Tibial artery (tissue), 4 donors: ENCODE measurements around the gene B3GNT5.

Source experiments
- DNase-seq, 2 donors: peaks; one replicate each; pipeline ENCODE4 v3.0.0-alpha.2; 2019
- H3K27ac ChIP-seq, 2 donors: fragments of 200-600 bp; sonication (generic) in 1 of 2; 1 replicate in 1 of 2; 2 replicates in 1 of 2; pipeline ENCODE4 v1.5.1; 2018 to 2019; ENCODE audit warnings: mild to moderate bottlenecking in 1 of 2
- H3K27me3 ChIP-seq, 2 donors: fragments of 200-600 bp; sonication (generic) in 1 of 2; one replicate each; pipeline versions ENCODE4 v1.5.1 to v1.6.0; 2016 to 2019
- H3K36me3 ChIP-seq, 3 donors: fragments of 200-600 bp; sonication (generic) in 2 of 3; one replicate each; pipeline ENCODE4 v1.5.1; 2016 to 2019; ENCODE audit warnings: mild to moderate bottlenecking in 2 of 3
- H3K4me1 ChIP-seq, 4 donors: fragments of 200-600 bp; sonication (generic) in 2 of 4; 1 replicate in 3 of 4; 2 replicates in 1 of 4; pipeline ENCODE4 v1.5.1; 2016 to 2019
- H3K4me3 ChIP-seq, 2 donors: fragments of 200-600 bp; sonication (generic) in 1 of 2; 1 replicate in 1 of 2; 2 replicates in 1 of 2; pipeline ENCODE4 v1.5.1; 2018 to 2019; ENCODE audit warnings: mild to moderate bottlenecking in 2 of 2
- H3K9me3 ChIP-seq, 3 donors: fragments of 200-600 bp; sonication (generic) in 1 of 3; one replicate each; pipeline ENCODE4 v1.5.1; 2016 to 2019
- intact Hi-C: fragments of 100-400 bp; cut with DNase I; formaldehyde crosslinking; loops from one replicate; pipeline ENCODE4 v1.15.0; 2023; ENCODE audit warnings: low total_unique reads
- TF ChIP-seq, protein P1 (sequence below), 2 experiments: fragments of 200-600 bp in 1 of 2; fragments of 450-650 bp in 1 of 2; IDR thresholded peaks; one replicate each; pipeline ENCODE4 v1.5.1; 2017 to 2019; ENCODE audit warnings: antibody characterized with exemption in 2 of 2, mild to moderate bottlenecking in 1 of 2, moderate library complexity in 1 of 2

Gene B3GNT5

DNA sequence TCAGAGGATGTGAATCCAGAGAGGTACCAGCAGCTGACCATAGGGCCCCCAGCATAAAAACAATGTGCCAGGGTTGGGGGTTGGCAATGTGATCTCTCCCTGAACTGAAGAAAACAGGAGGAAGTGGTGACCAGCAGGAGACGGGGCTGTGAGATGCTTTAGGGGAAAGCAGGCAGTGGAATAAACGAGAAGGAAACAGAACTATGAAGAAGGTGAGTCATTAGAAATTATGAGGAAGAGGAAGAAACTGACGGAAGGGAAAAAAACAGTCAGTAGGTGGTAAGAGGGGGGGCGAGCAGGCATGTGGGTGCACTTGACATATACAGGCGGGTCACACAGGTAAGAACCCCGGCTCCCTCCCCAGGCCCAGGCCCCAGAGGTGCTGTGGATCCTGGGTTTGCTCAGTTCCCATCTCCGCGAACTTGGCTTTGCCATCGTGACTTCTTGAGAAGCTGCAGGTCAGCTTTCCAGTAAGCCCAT, 42.2 kb upstream of the B3GNT5 start:
- DNase-seq: no peak
- H3K27me3 ChIP-seq: peaks cover 0 to 7% of the 10 kb centered on the region in 2 donors
- no peaks in the 10 kb centered on the region for H3K36me3 ChIP-seq
- no peak overlapping the region for H3K4me3 ChIP-seq
- no peak overlapping the region for H3K27ac ChIP-seq
- no peaks in the 10 kb centered on the region for H3K9me3 ChIP-seq
- H3K4me1 ChIP-seq: no peaks in the 10 kb centered on the region
- TF ChIP-seq, protein P1, sequence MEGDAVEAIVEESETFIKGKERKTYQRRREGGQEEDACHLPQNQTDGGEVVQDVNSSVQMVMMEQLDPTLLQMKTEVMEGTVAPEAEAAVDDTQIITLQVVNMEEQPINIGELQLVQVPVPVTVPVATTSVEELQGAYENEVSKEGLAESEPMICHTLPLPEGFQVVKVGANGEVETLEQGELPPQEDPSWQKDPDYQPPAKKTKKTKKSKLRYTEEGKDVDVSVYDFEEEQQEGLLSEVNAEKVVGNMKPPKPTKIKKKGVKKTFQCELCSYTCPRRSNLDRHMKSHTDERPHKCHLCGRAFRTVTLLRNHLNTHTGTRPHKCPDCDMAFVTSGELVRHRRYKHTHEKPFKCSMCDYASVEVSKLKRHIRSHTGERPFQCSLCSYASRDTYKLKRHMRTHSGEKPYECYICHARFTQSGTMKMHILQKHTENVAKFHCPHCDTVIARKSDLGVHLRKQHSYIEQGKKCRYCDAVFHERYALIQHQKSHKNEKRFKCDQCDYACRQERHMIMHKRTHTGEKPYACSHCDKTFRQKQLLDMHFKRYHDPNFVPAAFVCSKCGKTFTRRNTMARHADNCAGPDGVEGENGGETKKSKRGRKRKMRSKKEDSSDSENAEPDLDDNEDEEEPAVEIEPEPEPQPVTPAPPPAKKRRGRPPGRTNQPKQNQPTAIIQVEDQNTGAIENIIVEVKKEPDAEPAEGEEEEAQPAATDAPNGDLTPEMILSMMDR (IDR thresholded peaks at IDR 0.05): no peak
- intact Hi-C loops: no loop called here

DNA sequence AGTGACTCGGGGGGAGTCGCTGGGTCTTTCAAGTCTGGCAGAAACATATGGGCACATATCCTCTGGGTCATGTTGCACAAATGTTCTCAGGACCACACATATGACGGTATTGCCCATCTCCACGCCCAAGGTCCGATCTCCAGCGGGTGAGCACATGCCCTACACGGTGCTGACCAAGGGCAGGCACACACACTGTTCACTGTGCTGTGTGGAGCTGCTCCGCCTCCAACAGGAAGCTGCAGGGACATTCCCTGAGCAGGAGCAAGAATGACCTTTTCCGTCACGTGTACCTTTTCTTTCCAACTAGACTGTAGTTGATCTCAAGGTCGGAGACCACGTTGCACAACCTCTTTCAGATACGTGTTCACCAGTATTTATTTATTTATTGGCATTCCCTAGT, 41.7 kb upstream of the B3GNT5 start:
- no peak for DNase-seq
- intact Hi-C loops: no loop called here
- Histone ChIP-seq H3K4me1 (no peaks in the 10 kb centered on the region), H3K27ac (no peak overlapping the region), H3K36me3 (no peaks in the 10 kb centered on the region), H3K9me3 (no peaks in the 10 kb centered on the region), H3K27me3 (peaks cover 0 to 7% of the 10 kb centered on the region in 2 donors), H3K4me3 (no peak overlapping the region)
- TF ChIP-seq, protein P1 (IDR thresholded peaks at IDR 0.05): no peak

DNA sequence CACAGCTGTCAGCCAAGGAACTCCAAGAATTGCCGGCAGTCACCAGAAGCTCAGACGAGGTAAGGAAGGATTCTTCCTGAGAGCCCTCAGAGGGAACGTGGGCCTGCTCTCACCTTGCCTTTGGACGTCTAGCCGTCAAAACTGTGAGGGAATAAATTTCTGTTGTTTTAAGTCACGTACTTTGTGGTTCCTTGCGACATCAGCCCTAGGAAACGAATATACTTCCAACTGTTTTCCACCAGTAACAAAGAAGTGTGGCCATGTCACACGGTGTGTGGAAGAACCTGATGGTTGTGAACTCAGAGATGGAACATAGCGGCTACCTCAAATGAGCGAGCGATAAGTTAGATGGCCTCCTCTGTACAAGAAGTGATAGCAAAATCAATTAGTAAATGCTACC, 41.0 kb upstream of the B3GNT5 start:
- no peak overlapping the region for H3K4me3 ChIP-seq
- H3K9me3 ChIP-seq: no peaks in the 10 kb centered on the region
- H3K27me3 ChIP-seq: peaks cover 0 to 10% of the 10 kb centered on the region in 2 donors
- H3K27ac ChIP-seq: no peak overlapping the region
- TF ChIP-seq, protein P1 (IDR thresholded peaks at IDR 0.05): no peak
- intact Hi-C loops: no loop called here
- no peaks in the 10 kb centered on the region for H3K36me3 ChIP-seq
- DNase-seq: no peak
- H3K4me1 ChIP-seq: no peaks in the 10 kb centered on the region

DNA sequence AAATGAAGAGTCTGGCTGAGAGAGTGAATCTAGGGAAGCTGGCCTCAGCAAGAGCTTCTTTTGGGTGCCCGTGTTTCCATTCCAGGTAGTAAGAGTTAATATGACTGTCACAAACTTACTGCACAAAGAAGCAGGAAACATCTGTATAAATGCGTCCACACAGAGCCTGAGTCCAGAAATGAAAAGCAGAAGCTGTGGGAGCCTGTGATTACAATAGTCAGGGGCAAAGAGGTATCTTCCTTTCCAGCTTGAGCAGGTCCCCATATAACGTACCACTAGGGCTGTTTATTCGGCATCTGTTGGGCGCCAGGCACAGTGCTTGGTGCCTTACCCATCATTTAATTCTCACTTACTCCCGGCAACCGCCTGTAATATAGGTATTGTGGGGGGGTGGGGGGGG, 40.5 kb upstream of the B3GNT5 start:
- Histone ChIP-seq H3K4me1 (no peaks in the 10 kb centered on the region), H3K36me3 (no peaks in the 10 kb centered on the region), H3K4me3 (no peak overlapping the region), H3K9me3 (no peaks in the 10 kb centered on the region), H3K27ac (no peak overlapping the region), H3K27me3 (peaks cover 0 to 14% of the 10 kb centered on the region in 2 donors)
- peak in 1 of 2 donors; percentile 31 for DNase-seq
- TF ChIP-seq, protein P1 (IDR thresholded peaks at IDR 0.05): no peak
- intact Hi-C loops: no loop called here

DNA sequence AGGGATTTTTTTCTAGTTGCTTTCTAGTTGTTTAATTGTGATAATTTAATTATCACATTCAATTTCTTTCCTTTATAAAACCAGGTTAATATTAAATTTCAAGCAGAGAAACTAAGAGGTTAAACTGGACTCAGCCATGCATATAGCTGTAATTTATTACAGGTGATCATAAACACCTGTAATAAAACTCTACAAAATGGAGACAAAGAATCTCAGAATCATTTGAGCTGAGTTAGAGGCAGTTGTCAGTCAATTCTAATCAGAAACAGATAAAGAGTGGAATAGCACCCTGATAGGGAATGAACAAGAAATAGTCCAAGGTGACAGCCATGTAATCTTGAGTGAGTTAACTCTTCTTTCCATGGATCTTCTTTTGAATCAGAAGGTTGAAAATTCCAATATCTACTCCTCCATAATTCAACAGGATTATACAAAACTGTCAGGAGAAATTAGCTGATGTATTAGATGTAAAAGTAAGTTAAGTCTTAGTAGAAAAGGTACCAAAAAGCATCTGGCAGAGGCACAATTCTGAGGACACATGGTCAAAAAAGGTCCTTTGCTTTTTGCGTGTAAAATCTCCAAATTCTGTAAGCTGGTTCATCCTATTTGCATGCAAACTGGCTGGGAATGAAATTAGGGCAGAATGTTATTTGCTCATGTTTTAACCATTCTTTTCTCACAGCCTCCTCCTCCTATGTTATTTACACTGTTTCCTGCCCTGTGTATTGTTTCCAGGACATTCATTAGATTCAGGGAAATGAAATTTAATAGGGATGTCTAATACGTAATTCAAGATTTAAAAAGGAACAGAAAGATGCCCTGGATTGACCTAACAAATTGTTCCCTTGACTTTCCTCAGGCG, 39.4 kb upstream of the B3GNT5 start:
- Histone ChIP-seq H3K9me3 (no peaks in the 10 kb centered on the region), H3K4me3 (no peak overlapping the region), H3K27ac (no peak overlapping the region), H3K36me3 (no peaks in the 10 kb centered on the region), H3K4me1 (no peaks in the 10 kb centered on the region), H3K27me3 (peaks cover 0 to 22% of the 10 kb centered on the region in 2 donors)
- TF ChIP-seq, protein P1 (IDR thresholded peaks at IDR 0.05): no peak
- intact Hi-C loops: no loop called here
- DNase-seq: no peak
